SK-N-SH treated with all-trans-retinoic acid at 6 μM for 48 hours (cell line): ENCODE results near the gene PLEKHH1.

ENCODE experiments used
- ATAC-seq: fragments of 200-7000 bp; cut with Tn5 transposase; 3 replicates; pipeline ENCODE4 v1.9.1; 2020; ENCODE audit warnings: mild to moderate bottlenecking, moderate library complexity
- ARNTL ChIP-seq: fragments of 450-650 bp; formaldehyde crosslinking; IDR thresholded peaks from 2 replicates; pipeline ENCODE4 v1.5.0; 2020; ENCODE audit warnings: low read depth, mild to moderate bottlenecking, moderate library complexity, borderline replicate concordance
- BACH2 ChIP-seq: fragments of 250-450 bp; sonication (Bioruptor Pico); IDR thresholded peaks from 2 replicates; pipeline ENCODE4 v1.9.0; 2021; ENCODE audit warnings: mild to moderate bottlenecking, borderline replicate concordance
- CREB5 ChIP-seq: fragments of 250-450 bp; sonication (Bioruptor Pico); IDR thresholded peaks from 2 replicates; pipeline ENCODE4 v1.5.1; 2020; ENCODE audit warnings: low read depth, mild to moderate bottlenecking, moderate library complexity
- CSDC2 ChIP-seq: fragments of 250-450 bp; sonication (Bioruptor Pico); IDR thresholded peaks from 2 replicates; pipeline ENCODE4 v1.5.0; 2020; ENCODE audit warnings: mild to moderate bottlenecking, moderate library complexity
- CSRNP3 ChIP-seq: fragments of 250-450 bp; sonication (Bioruptor Pico); IDR thresholded peaks from 2 replicates; pipeline ENCODE4 v1.5.1; 2021; ENCODE audit warnings: mild to moderate bottlenecking, moderate library complexity
- ESRRG ChIP-seq: fragments of 250-450 bp; sonication (Bioruptor Pico); IDR thresholded peaks from 2 replicates; pipeline ENCODE4 v1.6.1; 2021; ENCODE audit warnings: mild to moderate bottlenecking
- GLIS3 ChIP-seq: fragments of 250-450 bp; sonication (Bioruptor Pico); IDR thresholded peaks from 2 replicates; pipeline ENCODE4 v1.5.0; 2020; ENCODE audit warnings: mild to moderate bottlenecking, moderate library complexity
- ISL1 ChIP-seq: fragments of 250-450 bp; sonication (Bioruptor Pico); IDR thresholded peaks from 2 replicates; pipeline ENCODE4 v2.1.2; 2022; ENCODE audit warnings: mild to moderate bottlenecking, moderate library complexity
- OSR1 ChIP-seq: fragments of 250-450 bp; sonication (Bioruptor Pico); IDR thresholded peaks from 2 replicates; pipeline ENCODE4 v1.8.0; 2022; ENCODE audit warnings: moderate library complexity, mild to moderate bottlenecking, inconsistent platforms
- PATZ1 ChIP-seq: fragments of 250-450 bp; sonication (Bioruptor Pico); IDR thresholded peaks from 2 replicates; pipeline ENCODE4 v1.8.0; 2020; ENCODE audit warnings: mild to moderate bottlenecking, moderate library complexity, borderline replicate concordance
- PPARA ChIP-seq: fragments of 250-450 bp; sonication (Bioruptor Pico); IDR thresholded peaks from 2 replicates; pipeline ENCODE4 v1.5.0; 2020; ENCODE audit warnings: mild to moderate bottlenecking, borderline replicate concordance
- TCF4 ChIP-seq: fragments of 250-450 bp; sonication (Bioruptor Pico); IDR thresholded peaks from 2 replicates; pipeline ENCODE4 v1.8.0; 2021; ENCODE audit warnings: mild to moderate bottlenecking, moderate library complexity, borderline replicate concordance
- TOX ChIP-seq: fragments of 250-450 bp; sonication (Bioruptor Pico); IDR thresholded peaks from 2 replicates; pipeline ENCODE4 v1.8.0; 2021; ENCODE audit warnings: mild to moderate bottlenecking, moderate library complexity, borderline replicate concordance
- TSHZ2 ChIP-seq: fragments of 250-450 bp; sonication (Bioruptor Pico); IDR thresholded peaks from 2 replicates; pipeline ENCODE4 v1.5.0; 2020; ENCODE audit warnings: mild to moderate bottlenecking, moderate library complexity
- ZC3H10 ChIP-seq: fragments of 250-450 bp; sonication (Bioruptor Pico); IDR thresholded peaks from 2 replicates; pipeline ENCODE4 v1.5.1; 2021; ENCODE audit warnings: mild to moderate bottlenecking, moderate library complexity
- ZFP3 ChIP-seq: fragments of 250-450 bp; sonication (Bioruptor Pico); IDR thresholded peaks from 2 replicates; pipeline ENCODE4 v1.5.0; 2020; ENCODE audit warnings: mild to moderate bottlenecking, moderate library complexity
- ZFP30 ChIP-seq: fragments of 450-650 bp; formaldehyde crosslinking; IDR thresholded peaks from 2 replicates; pipeline ENCODE4 v1.5.0; 2022; ENCODE audit warnings: mild to moderate bottlenecking, moderate library complexity
- ZNF565 ChIP-seq: fragments of 450-650 bp; formaldehyde crosslinking; conservative IDR thresholded peaks from 2 replicates; pipeline ENCODE4 v1.5.0; 2020; ENCODE audit warnings: low read depth, mild to moderate bottlenecking, moderate library complexity
- ZNF70 ChIP-seq: fragments of 450-650 bp; formaldehyde crosslinking; IDR thresholded peaks from 2 replicates; pipeline ENCODE4 v1.5.0; 2020; ENCODE audit warnings: mild to moderate bottlenecking, moderate library complexity
- ZNF8 ChIP-seq: fragments of 450-650 bp; formaldehyde crosslinking; IDR thresholded peaks from 2 replicates; pipeline ENCODE4 v1.5.0; 2020; ENCODE audit warnings: mild to moderate bottlenecking, moderate library complexity

The PLEKHH1 gene

GRCh38 chr14:67576216-67576955 lies 43.3 kb downstream of the PLEKHH1 start:
- TF ChIP-seq ZFP30 (CRISPR knock-in tag) (no peak), ZNF8 (no peak), ZNF70 (CRISPR knock-in tag) (no peak), TSHZ2 (CRISPR knock-in tag) (no peak), TCF4 (CRISPR knock-in tag) (no peak), CSRNP3 (CRISPR knock-in tag) (no peak), ZFP3 (CRISPR knock-in tag) (no peak), PPARA (CRISPR knock-in tag) (no peak), TOX (CRISPR knock-in tag) (no peak), ESRRG (no peak), PATZ1 (no peak), OSR1 (CRISPR knock-in tag) (no peak), ISL1 (CRISPR knock-in tag) (no peak), GLIS3 (CRISPR knock-in tag) (no peak), CSDC2 (CRISPR knock-in tag) (no peak)
- ATAC-seq = no peak

GRCh38 chr14:67577181-67577808 lies 44.2 kb downstream of the PLEKHH1 start:
- ATAC-seq = no peak
- TF ChIP-seq BACH2 (CRISPR knock-in tag) (no peak), TCF4 (CRISPR knock-in tag) (no peak)

GRCh38 chr14:67577909-67578749 lies 45.0 kb downstream of the PLEKHH1 start:
- no peak for ATAC-seq
- TF ChIP-seq ISL1 (CRISPR knock-in tag) (no peak), CSDC2 (CRISPR knock-in tag) (no peak), CREB5 (CRISPR knock-in tag) (no peak), ARNTL (CRISPR knock-in tag) (no peak), ZFP30 (CRISPR knock-in tag) (no peak), TOX (CRISPR knock-in tag) (no peak)

GRCh38 chr14:67579040-67579439 lies 46.0 kb downstream of the PLEKHH1 start:
- no peak for ATAC-seq
- TF ChIP-seq ESRRG (no peak), ZNF565 (no peak), ZNF70 (CRISPR knock-in tag) (no peak), ZC3H10 (CRISPR knock-in tag) (no peak), TSHZ2 (CRISPR knock-in tag) (no peak), ZFP3 (CRISPR knock-in tag) (no peak), PPARA (CRISPR knock-in tag) (no peak), GLIS3 (CRISPR knock-in tag) (no peak), TOX (CRISPR knock-in tag) (no peak), ZFP30 (CRISPR knock-in tag) (no peak), OSR1 (CRISPR knock-in tag) (no peak), PATZ1 (no peak)
